CD4-positive, alpha-beta T cell treated with Interferon gamma for 1 hour (primary cell): ENCODE results near the gene BATF.

Experiments used
- DNase-seq: peaks from one replicate; pipeline ENCODE4 v3.0.0-alpha.2; 2020

The BATF gene

GRCh38 chr14:75535164-75535898 is 13.1 kb downstream of the BATF start:
- no peak for DNase-seq

DNA sequence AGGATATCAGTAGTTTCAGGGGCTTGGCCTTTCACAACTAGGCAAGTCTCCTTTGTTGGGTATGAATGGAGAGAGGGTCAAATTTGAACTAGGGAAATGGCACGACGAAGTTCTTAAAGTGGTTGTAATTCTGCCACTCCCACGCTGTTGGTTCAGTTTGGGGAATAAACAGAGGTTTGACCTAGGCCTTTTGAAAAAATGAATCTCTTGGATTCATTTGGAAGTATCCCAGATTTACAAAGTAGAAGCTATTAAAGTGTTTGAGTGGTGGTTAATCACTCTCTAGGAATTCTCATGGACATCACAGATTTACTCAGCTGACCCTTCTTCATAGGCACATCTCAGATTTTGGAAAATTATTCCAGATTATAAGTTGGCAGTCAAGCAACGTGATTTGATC is 14.8 kb downstream of the BATF start:
- no peak for DNase-seq

- DNase-seq: no peak
These were observed 16.9 kb downstream of the BATF start for GRCh38 chr14:75539162-75539560.

DNA sequence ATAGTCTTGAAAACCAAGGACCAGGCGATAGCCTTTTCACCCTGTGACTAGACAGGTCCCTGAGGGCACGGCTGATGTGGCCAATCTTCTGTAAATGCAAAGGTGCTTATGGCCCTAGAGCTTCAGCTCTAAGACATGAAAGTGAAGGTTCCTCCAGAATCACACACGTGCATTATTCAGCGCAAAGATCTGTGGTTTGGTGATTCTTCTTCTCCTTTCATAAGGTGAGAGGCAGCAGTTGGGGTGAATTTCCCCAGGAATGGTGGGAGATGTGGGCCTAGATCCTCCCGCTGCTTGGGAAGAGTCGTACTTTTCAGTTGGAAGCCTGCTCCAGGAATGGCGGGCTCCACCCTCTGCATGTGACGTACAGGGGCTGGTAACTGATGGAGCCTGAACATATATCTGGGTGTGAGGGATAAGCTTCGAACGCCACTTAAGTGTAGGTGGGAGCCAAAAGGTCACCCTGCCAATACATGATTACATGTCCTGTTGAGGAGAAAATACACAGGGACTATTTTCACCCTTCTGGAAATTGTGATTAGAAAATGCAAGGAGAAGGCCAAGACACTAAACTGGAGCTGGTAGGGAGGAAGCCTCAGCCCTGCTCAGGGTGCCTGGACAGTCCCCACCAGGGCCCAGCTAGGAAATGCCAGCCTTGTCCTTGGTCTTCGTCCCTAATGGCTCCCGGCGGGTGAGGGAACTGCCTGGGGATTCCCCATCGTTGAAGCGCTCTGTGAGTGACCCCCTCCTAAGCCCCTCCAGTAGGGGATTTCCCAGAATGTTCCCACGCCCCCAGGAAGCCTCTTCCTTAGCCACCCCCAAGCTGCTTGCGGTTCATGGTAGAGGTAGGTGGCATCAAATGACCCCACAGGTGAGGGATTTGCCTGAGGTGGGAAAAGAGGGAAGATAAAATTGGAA is 17.6 kb downstream of the BATF start:
- peak; percentile 38 for DNase-seq

DNA sequence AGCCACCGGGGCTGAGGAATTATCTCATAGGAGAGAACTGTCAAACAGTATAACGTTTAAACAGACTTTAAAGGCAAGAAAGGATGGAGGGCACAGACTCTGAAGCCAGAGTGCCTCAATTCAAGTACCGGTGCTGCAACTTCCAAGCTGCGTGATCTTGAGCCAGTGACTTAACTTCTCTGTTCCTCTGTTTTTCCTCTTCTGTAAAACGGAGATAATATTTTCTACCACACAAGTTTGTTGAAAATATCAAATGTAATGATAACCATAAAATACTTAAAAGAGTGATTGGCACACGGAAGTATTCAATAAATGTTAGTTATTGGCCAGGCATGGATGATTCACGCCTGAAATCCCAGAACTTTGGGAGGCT is 18.2 kb downstream of the BATF start:
- no peak for DNase-seq

GRCh38 chr14:75542588-75543091 is 20.4 kb downstream of the BATF start:
- peak; percentile 81 for DNase-seq

DNA sequence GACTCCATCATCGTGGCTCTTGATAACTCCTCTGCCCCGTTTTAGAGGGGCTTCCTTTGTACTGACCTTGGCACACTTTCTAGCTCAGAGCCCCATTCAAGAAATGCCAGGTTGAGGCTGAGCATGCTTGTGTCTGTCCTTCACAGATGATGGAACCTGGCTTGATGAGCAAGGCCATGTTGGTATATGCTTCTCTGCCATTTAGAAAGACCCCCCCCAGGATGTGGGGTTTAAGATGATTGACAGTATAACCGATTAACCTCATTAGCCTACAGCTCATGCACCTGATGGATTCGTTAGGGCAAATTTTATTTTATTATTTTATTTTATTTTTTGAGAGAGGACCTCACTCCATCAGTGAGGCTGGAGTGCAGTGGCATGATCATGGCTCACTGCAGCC is 21.0 kb downstream of the BATF start:
- DNase-seq: no peak

GRCh38 chr14:75543786-75544185 is 21.5 kb downstream of the BATF start:
- no peak for DNase-seq

DNA sequence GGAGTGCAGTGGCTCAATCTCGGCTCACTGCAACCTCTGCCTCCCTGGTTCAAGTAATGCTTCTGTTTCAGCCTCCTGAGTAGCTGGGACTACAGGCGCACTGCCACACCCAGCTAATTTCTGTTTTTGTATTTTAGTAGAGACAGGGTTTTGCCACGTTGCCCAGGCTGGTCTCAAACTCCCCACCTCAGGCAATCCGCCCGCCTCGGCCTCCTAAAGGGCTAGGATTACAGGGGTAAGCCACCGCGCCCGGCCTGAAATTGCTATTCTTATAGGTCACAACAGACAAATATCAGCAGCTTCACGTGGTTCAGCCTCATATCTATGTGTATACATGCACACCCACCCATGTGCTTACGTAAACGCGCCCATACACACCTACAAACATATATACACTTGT is 23.6 kb downstream of the BATF start:
- DNase-seq: no peak

GRCh38 chr14:75547552-75548250 is 25.4 kb downstream of the BATF start:
- no peak for DNase-seq

GRCh38 chr14:75548544-75548943 is 26.3 kb downstream of the BATF start:
- DNase-seq: no peak

- no peak for DNase-seq
These were observed 26.9 kb downstream of the BATF start for GRCh38 chr14:75549169-75549568.

DNA sequence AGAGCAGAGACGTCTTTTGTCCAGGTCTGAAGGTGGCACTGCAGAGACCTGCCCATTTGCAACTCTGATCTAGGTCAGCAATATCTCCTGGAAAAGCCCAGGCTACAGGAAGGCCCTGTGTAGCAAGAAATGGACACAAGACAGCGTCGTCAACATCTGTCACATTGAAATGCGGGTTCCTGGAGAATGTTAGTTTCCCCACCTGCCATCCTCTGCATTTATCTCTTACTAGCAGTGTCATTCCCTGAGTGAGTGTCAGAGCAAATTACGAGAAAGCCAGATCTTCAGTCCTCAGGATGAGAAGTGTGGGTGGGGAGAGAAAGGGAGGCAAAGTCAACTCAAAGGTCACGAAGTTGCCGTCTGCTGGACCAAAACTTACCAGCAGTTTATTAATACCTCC is 28.8 kb downstream of the BATF start:
- DNase-seq: no peak

DNA sequence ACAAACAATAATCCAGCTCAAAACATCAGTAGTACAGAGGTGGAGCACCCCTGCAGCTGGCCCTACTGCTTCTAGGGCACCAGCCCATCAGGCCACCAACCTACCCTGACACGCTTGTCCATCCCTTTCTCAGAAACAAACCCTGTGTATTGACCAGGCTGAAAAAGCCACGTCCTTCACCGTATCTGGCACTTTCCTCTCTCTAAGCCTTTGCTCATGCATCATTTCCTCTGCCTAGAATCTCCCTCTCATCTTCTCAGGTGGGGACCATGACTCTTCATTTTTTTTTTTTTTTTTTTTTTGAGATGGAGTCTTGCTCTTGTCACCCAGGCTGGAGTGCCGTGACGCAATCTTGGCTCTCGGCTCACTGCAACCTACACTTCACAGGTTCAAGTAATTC is 30.9 kb downstream of the BATF start:
- no peak for DNase-seq

DNA sequence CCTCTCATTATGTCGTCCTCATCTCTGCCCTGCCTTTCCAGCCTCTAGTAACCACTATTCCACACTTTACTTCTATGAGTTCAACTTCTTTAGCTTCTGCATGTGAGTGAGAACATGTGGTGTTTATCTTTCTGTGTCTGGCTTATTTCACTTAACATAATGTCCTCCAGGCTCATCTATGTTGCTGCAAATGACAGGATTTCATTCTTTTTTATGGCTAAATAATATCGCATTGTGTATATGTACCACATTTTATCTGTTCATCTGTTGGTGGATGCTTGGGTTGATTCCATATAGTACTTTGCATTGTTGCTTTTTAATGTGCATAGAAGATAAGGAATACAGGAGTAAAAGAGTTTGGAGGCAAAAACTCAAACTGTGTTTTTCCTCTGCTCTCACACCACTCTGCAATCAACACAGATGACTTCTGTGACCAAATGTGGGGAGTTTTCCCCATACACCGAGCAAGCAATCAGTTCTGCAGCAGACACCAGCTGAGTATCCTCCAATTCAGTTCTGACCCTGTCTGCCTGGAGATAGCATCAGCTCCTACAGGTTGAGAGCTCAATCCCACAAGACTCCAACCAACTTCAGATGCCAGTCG is 31.6 kb downstream of the BATF start:
- no peak for DNase-seq

- no peak for DNase-seq
These were observed 32.2 kb downstream of the BATF start for GRCh38 chr14:75554482-75554881.

DNA sequence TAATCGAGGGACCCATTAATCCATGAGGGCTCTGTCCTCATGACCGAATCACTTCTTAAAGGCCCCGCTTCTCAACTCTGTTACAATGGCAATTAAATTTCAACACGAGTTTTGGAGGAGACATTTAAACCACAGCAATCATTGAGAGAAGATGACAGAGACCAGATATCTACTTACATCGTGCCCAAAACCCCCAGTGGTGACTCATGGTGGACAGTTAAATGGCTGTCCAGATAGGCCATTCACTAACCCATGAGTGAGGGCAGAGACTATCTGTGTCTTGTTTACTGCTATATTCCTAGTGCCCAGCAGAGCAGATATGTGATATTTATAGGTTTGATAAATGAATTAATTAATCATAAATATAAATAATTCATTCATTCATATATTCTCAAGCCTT is 36.2 kb downstream of the BATF start:
- DNase-seq: no peak

GRCh38 chr14:75559045-75559444 is 36.8 kb downstream of the BATF start:
- no peak for DNase-seq

- no peak for DNase-seq
These were observed 37.4 kb downstream of the BATF start for GRCh38 chr14:75559451-75560222.

DNA sequence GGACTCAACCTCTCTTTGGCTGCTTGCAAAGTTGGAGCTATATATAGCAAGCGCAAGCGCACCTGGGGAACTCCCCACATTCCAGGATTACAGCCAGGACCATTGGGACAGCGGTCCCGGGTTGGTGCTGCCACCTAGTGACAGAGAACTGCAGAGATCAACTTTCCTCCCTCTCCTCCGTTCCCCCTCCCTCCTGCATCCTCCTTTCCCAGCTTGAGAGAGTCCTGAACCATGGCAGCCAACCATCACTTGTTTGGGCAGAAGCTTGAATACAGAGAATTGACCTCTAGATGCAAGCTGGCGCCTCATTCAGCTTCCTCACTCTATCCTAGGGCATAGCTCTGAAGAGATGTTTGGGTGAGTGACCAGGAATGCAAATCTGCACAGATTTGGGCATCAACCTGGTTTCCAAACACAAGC is 38.8 kb downstream of the BATF start:
- DNase-seq: peak; percentile 31

GRCh38 chr14:75562089-75562488 is 39.8 kb downstream of the BATF start:
- no peak for DNase-seq

GRCh38 chr14:75562489-75562888 is 40.2 kb downstream of the BATF start:
- DNase-seq: no peak
